MM.1S (cell line): ENCODE results near the gene ELP4.

Experiments used
- DNase-seq: peaks from one replicate; pipeline ENCODE4 v3.0.0-alpha.2; 2015
- H2AFZ ChIP-seq: fragments of 300-600 bp; sonication (generic); 2 replicates; pipeline ENCODE4 v1.6.0; 2016; ENCODE audit warnings: antibody characterized with exemption, low read length
- H3F3A ChIP-seq: fragments of 300-600 bp; sonication (generic); 2 replicates; pipeline ENCODE4 v1.6.1; 2016; ENCODE audit warnings: mild to moderate bottlenecking, antibody characterized with exemption, low read length, moderate library complexity, mixed read lengths; ENCODE audit not compliant: insufficient read depth
- H3K27ac ChIP-seq: fragments of 300-600 bp; sonication (generic); 2 replicates; pipeline ENCODE4 v1.5.1; 2016; ENCODE audit warnings: mild to moderate bottlenecking, low read length
- H3K27me3 ChIP-seq: fragments of 300-600 bp; sonication (generic); replicated peaks from 2 replicates; pipeline ENCODE4 v1.6.0; 2016; ENCODE audit warnings: low read length; ENCODE audit not compliant: insufficient read depth
- H3K36me3 ChIP-seq: fragments of 300-600 bp; sonication (generic); replicated peaks from 2 replicates; pipeline ENCODE4 v1.6.1; 2016; ENCODE audit warnings: mild to moderate bottlenecking, low read length, mixed read lengths; ENCODE audit not compliant: insufficient read depth
- H3K4me1 ChIP-seq: fragments of 300-600 bp; sonication (generic); 2 replicates; pipeline ENCODE4 v1.6.1; 2016; ENCODE audit warnings: low read length, mixed read lengths
- H3K4me2 ChIP-seq: fragments of 300-600 bp; sonication (generic); 2 replicates; pipeline ENCODE4 v1.6.0; 2016; ENCODE audit warnings: low read depth, low read length
- H3K4me3 ChIP-seq: fragments of 300-600 bp; sonication (generic); 2 replicates; pipeline ENCODE4 v1.5.1; 2016; ENCODE audit warnings: low read length, mixed read lengths
- H3K79me2 ChIP-seq: fragments of 300-600 bp; sonication (generic); 2 replicates; pipeline ENCODE4 v1.6.1; 2016; ENCODE audit warnings: mixed run types, low read length, mixed read lengths
- H3K9ac ChIP-seq: fragments of 300-600 bp; sonication (generic); 2 replicates; pipeline ENCODE4 v1.6.1; 2016; ENCODE audit warnings: low read length, mixed read lengths
- H3K9me2 ChIP-seq: fragments of 300-600 bp; sonication (generic); replicated peaks from 2 replicates; pipeline ENCODE4 v1.6.1; 2016; ENCODE audit warnings: mild to moderate bottlenecking, low read length, mixed read lengths; ENCODE audit not compliant: insufficient read depth
- H3K9me3 ChIP-seq: fragments of 300-600 bp; sonication (generic); replicated peaks from 2 replicates; pipeline ENCODE4 v1.6.1; 2016; ENCODE audit warnings: mild to moderate bottlenecking, low read length, mixed read lengths; ENCODE audit not compliant: insufficient read depth
- H4K20me1 ChIP-seq: fragments of 300-600 bp; sonication (generic); 2 replicates; pipeline ENCODE4 v1.6.1; 2016; ENCODE audit warnings: mild to moderate bottlenecking, low read length, moderate library complexity, mixed read lengths; ENCODE audit not compliant: insufficient read depth
- CTCF ChIP-seq: fragments of 300-600 bp; sonication (generic); IDR thresholded peaks from 2 replicates; pipeline ENCODE4 v1.5.1; 2016; ENCODE audit warnings: antibody characterized with exemption, low read length, mixed read lengths
- EZH2 ChIP-seq: fragments of 300-600 bp; sonication (generic); optimal IDR thresholded peaks from 2 replicates; pipeline ENCODE3; 2017; ENCODE audit warnings: low read depth, mild to moderate bottlenecking, antibody characterized with exemption, low read length, mixed read lengths
- EZH2phosphoT487 ChIP-seq: fragments of 300-600 bp; sonication (generic); IDR thresholded peaks from 2 replicates; pipeline ENCODE4 v1.6.1; 2018; ENCODE audit warnings: antibody characterized with exemption, low read length

ELP4 gene

GRCh38 chr11:31768749-31769640 is 259.4 kb downstream of the ELP4 start:
- Histone ChIP-seq H3K36me3 (no peaks in the 10 kb centered on the region), H3K4me1 (no peaks in the 10 kb centered on the region), H3F3A (no peaks in the 10 kb centered on the region), H3K27ac (no peak overlapping the region), H3K27me3 (no peaks in the 10 kb centered on the region), H4K20me1 (no peaks in the 10 kb centered on the region), H2AFZ (no peak overlapping the region), H3K9ac (no peak overlapping the region), H3K4me3 (no peak overlapping the region), H3K79me2 (no peaks in the 10 kb centered on the region), H3K4me2 (no peak overlapping the region), H3K9me2 (no peaks in the 10 kb centered on the region), H3K9me3 (no peaks in the 10 kb centered on the region)
- no peak for TF ChIP-seq EZH2
- TF ChIP-seq CTCF = no peak
- TF ChIP-seq EZH2phosphoT487 = no peak
- DNase-seq = no peak

GRCh38 chr11:31770011-31770700 is 260.6 kb downstream of the ELP4 start:
- H3K27me3 ChIP-seq = no peaks in the 10 kb centered on the region
- no peaks in the 10 kb centered on the region for H4K20me1 ChIP-seq
- no peak overlapping the region for H2AFZ ChIP-seq
- no peak for DNase-seq
- no peaks in the 10 kb centered on the region for H3F3A ChIP-seq
- H3K27ac ChIP-seq = no peak overlapping the region
- H3K4me2 ChIP-seq = no peak overlapping the region
- no peaks in the 10 kb centered on the region for H3K36me3 ChIP-seq
- no peaks in the 10 kb centered on the region for H3K4me1 ChIP-seq
- no peak for TF ChIP-seq CTCF
- no peak for TF ChIP-seq EZH2phosphoT487
- no peaks in the 10 kb centered on the region for H3K9me2 ChIP-seq
- no peaks in the 10 kb centered on the region for H3K79me2 ChIP-seq
- H3K9ac ChIP-seq = no peak overlapping the region
- no peak overlapping the region for H3K4me3 ChIP-seq
- H3K9me3 ChIP-seq = no peaks in the 10 kb centered on the region

GRCh38 chr11:31772412-31772811 is 262.8 kb downstream of the ELP4 start:
- DNase-seq = no peak
- Histone ChIP-seq H3K27ac (no peak overlapping the region), H3K9me3 (no peaks in the 10 kb centered on the region), H4K20me1 (no peaks in the 10 kb centered on the region), H3K9me2 (no peaks in the 10 kb centered on the region), H3F3A (no peaks in the 10 kb centered on the region), H2AFZ (no peak overlapping the region), H3K79me2 (no peaks in the 10 kb centered on the region), H3K4me1 (no peaks in the 10 kb centered on the region), H3K27me3 (no peaks in the 10 kb centered on the region), H3K9ac (no peak overlapping the region), H3K4me3 (no peak overlapping the region), H3K36me3 (no peaks in the 10 kb centered on the region), H3K4me2 (no peak overlapping the region)
- TF ChIP-seq EZH2 (no peak), EZH2phosphoT487 (no peak), CTCF (no peak)
